Stimulated activated CD8-positive, alpha-beta memory T cell treated with anti-CD3 and anti-CD28 coated beads, Interleukin-15, amount 100 ng/mL, for 24 hours (primary cell): Measurements from ENCODE around the gene FOXC1.

Experiments used
- DNase-seq: peaks from one replicate; pipeline ENCODE4 v3.0.0-alpha.2; 2020; ENCODE audit warnings: low read depth

The FOXC1 gene

DNA sequence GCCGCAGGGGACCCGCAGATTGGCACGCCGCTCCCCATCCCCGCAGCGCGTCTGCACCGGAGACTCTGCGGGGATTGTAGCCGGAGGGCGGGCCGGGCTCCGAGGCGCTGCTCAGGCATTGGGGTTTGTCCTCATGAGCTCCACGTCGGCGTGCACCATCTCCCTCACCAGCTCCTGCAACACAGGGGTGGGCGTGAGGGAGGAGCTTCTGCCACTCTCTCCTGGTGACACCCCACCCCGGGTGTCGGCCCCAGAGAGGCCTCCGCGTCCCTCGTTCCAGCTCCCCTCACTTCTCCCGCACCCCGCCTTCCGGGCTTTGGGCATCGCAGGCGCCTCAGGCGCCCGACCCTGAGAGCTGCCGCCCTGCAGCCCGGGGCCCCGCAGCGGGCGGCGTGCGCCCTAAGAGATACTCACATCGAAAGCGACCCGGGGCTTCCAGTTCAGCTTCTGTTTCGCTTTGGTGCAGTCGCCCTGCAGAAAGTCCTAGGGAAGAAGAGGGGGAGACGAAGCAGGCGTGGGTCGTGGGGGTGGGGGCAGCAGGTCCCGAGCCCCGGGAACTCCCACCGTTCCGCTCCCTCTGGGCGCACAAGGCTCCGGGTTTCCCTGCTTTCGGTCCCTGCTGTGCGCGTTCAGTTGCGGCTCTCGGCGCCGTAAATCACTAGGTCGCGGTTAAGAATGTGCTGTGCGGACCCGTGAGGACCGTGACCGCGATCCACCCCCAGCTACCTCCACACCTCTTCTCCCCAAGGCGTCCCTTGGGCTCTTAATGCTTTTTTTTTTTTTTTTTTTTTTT lies 14.5 kb downstream of the FOXC1 start:
- DNase-seq: no peak

DNA sequence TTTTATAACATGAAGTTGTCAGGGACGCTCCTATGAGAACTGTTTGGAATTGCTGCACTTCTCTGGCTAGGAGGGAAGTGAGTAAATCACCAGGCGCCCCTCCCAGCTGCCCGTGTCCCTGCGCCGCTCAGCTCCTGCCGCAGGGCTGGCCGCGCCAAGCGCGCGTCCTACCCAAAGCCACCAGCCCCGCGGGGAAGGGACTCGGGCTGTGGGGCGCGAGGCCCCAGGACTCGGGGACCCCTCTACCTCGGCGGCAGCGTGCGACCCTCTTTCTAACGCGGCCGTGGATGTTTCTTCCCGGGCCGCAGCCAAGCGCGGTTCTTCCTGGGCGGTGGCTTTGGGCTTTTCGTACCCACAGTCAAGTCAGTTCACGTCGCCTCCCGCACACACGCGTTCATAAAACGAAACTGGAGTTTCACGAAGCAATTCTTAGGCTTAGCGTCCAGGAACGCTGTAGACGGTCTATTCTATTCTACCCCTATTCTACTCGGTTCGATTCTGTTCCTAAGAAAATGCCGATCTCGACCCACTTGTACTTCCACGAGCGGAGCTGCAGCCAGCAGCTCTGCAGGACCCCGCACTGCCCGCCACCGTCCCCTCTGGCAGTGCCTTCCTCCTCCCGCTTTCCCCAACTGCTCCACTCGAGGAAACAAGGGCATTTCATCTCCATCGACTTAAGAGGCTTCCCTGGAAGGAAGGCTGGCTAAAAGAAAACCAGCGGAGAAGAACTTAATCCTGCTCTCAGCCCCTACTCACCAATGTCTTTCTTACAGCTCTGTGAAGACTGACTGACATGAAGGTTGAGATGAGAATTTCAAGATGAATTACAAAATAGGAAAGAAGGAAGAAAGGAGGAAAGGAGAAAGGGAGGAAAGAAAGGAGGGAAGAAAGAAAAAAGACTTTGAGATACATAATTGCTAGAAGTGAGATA lies 15.4 kb downstream of the FOXC1 start:
- DNase-seq: no peak

DNA sequence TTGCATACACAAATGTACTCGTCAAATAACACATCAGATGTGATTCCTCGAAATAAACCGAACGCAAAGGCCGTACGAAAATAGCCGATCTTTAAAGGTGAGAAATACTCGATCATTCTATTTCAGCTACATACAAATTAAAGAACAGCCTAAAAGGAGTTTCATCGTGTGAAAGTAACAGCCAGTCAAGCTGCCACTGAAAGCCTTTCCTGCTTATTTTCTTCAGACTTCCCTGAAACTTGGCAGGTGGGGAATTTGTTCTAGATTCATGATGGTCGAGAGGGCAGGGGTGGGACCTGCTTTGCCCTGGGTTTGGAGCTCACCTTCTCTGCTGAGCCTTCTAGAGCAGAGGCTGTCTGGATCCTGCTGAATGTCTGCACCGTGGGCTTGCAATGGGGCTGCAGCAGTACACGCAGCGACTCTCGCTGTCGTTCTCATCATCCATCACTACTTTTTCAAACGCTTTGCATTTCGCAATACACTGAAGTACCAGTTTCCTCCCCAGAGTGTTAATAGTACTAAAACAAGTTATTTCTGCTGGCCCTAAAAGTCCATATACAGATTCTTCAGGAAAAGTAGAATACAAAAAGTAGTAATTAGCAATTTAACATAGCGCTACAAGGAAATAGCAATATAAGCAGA lies 16.2 kb downstream of the FOXC1 start:
- no peak for DNase-seq

DNA sequence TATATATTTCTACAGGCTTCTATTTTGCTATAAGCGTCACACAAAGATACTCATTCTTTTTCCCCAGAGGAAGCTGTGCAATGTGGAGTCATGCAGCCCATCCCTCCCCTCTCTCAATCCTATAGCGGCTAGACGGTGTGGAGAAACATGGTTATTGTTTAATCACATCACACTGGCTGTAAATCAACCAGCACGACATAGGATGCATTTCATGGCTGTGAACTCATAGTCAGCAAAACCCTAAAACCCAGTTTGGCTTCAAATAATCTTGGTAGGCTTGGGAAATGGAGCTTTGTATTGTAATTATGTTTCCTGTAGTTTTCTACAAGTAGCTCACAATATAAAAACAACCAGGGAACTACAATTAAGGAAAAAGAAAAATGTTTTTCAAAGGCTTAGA lies 16.8 kb downstream of the FOXC1 start:
- DNase-seq: no peak

DNA sequence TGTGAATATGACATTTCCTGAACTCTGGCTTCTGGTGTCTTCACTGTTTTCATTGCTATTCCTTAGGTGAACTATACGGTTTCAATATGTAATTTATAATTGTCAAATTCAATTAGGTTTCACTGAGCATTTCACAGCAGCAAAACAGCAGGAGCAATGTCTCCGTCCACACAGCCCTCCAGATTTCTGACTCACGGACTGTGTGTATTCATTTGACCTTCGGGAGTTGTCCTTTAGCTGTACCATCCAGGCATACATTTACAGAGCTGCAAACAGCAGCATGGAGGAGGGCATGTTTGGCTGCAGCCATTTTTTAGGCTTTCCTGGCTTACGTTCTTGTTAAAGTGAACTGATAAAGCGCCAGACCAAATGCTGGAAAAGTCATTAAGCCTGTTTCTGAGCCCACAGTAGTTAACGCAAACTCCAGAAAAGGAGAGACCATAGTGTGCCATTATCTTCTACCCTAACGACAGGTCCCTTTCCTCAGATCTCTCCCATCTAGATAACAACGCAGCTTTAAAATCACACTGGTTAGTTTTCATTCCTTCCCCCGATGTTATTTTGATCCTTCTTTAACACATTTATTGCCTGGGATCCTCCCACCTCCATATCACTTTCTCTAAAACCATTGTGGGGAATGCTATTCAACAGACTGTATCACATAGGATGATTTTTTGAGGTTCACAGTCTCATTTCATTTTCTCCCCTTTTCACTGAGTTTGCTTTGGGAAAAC lies 18.3 kb downstream of the FOXC1 start:
- no peak for DNase-seq

DNA sequence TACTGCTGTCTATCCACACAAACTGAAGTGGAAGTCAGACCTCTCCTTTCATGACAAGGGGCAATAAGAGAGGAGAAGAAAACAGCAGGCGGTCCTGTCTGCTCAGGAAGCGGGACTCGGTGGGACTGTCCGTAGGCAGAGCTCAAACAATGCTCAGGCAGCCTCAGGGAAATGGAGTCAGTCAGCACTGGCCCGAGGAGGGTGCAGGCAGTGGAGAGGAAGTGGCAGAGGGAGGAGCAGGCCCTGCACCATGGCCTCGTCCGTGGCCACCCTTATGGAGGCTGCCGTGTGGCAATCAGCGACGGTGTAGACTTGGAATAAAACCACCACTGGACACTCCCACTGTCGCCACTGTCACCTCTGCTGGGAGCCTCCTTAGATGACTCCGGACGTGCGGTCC lies 19.6 kb downstream of the FOXC1 start:
- DNase-seq: no peak

DNA sequence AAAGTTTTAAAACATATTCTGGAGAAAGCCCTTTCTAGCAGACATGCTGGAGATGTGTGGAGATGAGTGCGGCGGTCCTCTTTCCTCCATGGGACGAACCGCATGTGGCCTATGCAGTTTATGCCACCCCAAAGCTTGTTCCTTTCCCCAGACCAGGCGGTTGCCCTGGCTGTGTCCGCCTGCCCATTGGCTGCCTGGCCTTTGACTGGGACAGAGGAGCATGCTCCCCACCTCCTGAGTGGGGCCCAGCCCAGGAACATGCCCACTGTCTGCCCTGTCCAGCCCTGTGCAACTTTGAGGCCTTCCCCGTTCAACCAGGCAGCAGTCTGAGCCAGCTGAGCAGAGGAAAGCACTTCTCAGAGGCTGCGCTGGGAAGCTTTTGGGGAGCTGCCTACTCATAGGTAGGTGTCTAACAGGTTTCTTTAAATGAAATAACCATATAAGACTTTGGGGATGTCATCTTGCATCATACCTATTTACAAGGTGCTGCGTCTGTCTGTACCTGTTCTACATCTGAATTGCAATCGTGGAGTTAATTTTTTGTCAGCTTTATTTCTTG lies 20.6 kb downstream of the FOXC1 start:
- no peak for DNase-seq

DNA sequence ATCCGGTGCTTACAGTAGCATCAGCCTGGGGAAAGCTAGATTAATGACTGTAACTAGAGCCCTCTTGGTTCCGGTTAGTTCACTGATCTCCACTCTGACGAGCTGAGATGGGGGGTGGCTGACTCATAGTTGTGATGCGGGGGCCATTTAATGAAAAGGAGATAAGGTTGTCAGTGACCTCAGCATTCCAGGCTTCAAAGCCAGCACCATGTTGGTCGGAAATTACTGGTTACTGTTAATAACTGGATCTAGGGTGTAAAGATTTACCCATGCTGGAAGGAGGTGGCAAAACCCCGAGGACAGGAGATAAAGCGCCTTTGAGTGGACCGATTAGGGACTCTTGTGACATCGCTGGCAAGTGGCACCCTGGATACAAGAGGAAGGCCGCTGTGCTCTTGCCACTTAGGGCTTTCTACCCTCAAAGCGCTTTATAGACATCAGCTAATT lies 21.1 kb downstream of the FOXC1 start:
- no peak for DNase-seq

DNA sequence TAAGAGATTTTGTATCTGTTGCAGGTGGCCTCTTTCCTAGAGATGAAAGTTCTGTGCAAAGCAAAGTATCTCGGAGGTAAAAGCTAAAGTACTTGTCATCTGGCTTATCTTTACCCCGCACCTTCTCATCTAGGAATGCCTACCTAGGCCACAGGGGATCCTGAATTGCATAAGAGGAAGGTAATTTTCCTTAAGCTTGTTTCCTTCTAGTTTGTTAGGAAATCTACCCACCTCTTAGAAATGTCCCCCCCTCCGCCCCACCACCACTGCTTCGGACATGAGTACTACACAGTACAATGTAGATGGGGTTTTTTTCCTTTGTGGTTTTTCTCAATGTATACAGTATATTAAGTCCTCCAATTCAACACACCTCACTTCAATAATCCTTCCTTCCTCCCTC lies 21.5 kb downstream of the FOXC1 start:
- DNase-seq: no peak

DNA sequence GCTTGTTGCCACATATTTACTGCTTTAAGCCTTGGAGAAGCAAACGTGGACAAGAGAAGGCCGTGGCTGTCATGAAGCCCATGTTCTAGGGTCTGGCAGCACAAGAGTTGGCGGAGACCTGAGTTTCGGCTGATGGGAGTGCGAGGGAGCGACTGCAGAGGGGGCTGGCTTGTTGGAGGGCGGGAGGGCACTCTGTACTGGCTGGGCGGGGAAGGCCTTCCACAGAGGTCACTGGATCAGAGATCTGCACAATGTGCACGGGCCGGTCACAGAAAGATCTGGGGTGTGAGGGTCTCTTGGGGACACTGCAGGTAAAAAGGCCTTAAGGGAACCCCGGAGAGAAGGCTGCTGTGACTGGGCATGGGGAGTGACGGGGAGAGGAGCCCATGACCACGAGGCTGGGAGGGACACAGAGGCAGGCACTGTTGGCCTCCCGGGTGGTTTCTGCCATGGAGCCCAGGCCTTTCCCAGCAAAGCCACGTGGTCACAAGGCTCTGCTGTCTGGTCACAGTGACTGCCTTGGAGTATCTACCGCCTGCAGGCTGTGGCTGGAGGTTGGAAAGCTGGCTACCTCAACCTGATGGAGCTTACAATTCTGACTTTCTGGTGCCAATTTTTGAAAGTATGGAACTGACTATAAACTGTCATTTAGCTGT lies 23.8 kb downstream of the FOXC1 start:
- DNase-seq: no peak

DNA sequence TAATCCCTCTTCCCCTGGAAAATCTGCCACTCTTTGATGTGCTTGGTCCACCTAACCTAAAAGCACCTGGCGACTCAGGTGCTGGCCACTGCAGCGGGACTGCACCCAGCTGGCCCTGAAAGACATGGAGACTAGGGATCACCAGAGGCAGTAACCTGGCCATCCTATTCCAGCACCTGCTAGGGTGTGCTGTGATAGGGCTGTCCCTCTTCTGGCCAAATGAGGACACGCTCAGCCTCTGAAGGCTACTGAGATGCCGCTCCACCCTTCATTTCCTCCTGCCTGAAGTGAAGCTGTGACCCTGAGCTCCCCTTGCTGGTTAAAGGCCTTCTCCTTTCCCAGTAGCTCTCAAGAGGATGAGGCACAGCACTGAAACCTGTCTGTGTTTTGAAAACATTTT lies 24.4 kb downstream of the FOXC1 start:
- DNase-seq: no peak

DNA sequence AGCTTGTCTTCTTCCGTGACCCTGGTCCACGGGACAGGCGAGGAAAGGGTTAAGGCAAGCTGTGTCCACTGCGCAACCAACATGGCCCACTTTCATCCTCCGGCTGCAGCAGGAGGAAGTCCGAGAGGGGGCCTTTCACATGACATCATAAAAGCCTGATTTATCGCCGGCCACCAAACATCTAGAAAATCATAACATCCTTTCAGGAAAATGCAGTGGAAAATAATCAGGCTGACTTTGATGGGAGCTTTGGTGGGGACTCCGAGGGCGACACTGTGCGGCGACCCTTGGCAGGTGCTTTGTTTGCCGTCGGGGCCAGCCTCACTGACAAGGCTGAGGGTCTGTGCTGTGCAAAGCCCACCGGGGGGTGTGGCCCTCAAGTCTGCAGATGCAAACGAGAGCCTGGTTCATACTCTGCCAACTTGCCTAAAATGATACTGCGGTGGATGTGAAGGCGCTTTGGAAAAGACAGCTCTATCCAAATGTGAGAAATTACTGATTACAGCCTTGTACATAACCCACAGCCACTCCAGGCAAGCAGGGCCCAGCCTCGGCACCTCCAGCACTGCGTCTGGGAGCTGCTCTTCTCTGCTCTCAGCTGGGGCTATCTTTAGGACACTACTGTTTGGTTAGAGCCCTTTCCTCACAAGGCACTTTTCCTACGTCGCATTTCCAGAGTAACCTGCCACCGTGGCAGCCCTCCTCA lies 25.7 kb downstream of the FOXC1 start:
- DNase-seq: no peak

DNA sequence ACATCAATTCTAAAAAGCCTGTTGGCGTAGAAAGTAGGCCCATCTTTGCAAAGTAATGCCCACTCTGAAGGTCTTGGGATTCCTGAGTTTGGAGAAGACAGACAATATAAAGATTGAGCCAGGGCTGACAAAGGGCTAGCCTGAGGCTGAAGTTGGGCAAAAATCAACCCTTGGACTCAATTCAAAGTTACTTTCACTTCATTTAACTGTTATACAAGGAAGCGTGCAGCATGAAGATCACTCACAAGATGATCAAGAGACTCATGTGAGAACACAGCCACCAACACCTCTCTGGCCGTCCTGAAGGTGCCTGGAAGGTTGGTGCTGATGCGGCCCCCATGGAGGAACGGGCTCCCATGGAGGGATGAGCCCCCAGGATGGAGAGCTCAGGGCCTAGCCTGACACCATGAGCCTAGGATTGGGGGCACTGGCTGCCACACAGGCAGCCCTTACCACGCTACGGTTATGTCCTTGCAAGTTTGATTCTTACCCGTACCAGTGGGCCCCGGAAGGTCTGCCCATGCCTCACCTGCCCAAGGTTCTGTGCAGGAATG lies 26.6 kb downstream of the FOXC1 start:
- no peak for DNase-seq

DNA sequence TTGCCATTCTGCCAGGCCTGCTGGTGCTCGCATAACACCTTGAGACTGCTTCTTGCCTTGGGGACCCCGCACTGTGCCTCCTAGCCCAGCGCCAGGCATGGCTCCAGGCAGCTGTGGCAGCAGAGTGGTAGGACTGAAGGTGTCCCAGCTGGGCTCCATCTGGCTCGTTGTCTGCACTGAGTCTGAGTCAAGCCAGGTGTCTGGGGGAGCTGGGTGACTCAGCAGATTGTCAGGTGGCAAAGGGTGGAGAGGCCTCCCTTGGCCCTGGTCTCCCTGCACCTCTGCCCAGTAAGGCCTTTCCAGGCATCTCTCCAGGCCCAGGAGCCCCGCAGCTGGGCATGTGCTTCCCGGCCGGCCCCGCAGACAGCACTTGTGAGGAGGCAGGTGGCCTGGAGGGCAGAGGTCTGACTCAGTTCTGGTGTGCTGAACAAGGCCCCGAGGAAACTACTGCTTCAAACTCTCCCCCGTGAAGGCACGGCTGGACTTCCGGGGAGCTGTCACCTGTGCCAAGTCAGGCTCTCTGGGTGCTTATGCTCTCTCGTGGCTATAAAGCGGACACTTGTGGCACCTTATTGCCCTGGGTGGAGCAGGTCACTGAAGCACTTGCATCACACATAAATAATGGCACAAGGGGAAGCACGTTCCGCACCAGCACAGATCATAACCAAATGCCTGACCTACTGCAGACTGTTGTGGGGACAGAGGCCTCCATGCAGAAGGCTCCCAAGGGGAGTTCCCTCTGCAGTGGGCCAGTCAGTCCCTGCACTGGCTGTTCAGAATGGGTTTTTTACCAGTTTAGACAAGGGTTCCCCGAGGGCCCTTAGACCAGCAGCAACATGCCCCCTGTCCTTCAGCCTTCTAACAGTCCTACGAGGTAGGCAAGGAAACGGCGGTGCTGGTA lies 27.5 kb downstream of the FOXC1 start:
- DNase-seq: no peak

DNA sequence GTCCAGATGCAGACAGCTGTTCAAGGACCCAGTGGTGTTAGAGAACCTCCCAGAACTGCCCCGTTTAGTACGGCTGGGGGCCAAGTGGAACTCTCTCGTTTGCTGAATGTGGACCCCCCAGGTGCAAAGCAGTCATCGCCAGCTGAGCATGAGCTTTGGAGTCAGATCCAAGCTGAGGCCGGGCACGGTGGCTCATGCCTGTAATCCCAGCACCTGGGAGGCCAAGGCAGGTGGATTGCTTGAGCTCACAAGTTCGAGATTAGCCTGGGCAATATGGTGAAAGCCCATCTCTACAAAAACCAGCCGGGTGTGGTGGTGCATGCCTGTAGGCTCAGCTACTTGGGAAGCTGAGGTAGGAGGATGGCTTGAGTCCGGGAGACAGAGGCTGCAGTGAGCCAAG lies 29.7 kb downstream of the FOXC1 start:
- no peak for DNase-seq

DNA sequence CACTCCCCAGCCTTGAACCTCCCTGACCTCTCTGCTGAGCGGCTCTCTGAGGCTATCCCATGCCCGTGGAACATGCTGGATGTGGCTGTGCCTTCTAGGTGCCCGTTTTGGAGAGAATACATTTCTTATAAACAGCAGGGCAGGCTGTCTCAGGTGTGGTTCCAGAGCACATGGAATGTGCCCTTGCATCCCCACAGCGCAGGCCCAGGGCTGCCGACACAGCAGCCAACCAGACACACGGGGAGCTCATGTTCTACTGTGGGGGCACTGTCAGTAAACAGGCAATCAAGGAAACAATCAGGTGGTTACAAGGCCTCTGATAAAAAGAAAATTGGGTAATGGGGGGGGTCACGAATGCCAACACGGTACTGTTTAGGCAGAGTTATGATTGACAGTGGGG lies 30.8 kb downstream of the FOXC1 start:
- no peak for DNase-seq

DNA sequence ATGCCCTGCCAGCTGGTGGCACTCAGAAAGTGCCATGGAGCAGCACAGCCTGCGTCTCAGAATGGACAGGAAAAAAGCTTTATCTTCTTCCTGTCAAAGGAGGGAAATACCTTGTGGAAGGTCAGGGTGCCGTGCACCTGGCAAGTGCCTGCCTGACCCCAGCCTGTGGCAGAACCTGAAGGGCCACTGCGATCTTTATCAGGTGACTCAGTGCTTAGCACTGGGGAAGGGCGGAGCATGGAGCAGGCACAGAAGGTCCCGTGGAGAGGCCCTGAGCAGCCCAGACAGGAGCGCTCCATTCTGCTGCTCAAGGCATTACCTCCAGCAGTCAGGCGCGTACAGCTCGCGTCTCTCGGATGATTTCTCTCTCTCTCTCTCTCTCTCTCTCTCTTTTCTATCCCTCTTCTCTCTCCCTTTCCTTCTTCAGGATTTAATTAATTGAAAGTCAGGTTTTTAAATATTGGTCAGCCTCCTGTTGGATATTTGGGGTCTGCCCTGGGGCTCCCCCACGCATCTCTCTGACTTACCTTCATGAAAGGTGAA lies 31.7 kb downstream of the FOXC1 start:
- DNase-seq: no peak

DNA sequence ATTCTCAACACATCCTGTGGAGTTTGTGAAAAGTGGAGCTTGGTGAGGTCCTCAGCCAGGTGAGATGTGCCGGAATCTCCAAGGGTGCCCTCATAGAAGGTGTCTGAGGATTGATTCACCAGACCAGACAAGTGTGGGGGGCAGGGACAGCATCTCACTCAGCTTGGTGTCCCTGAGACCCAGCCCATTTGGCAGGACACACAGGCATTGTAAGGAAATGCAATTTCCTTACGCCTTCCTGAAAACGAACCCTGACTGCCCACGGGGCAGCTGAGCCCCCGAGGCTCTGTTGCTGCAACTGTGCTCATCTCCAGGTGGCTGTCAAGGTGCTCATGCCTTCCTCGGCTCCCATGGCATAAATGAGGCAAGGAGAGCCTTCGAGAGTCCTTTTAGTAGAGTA lies 33.4 kb downstream of the FOXC1 start:
- no peak for DNase-seq
